Activated naive CD8-positive, alpha-beta T cell treated with anti-CD3 and anti-CD28 coated beads, Interleukin-2, amount 50 U/mL, for 24 hours (primary cell): ENCODE measurements around the gene FBXO31.

Source experiments
- ATAC-seq: fragments of 150-1000 bp; cut with Tn5 transposase; one replicate; pipeline ENCODE4 v1.10.0; 2021
- DNase-seq: peaks from one replicate; pipeline ENCODE4 v3.0.0; 2021
- H3K27ac Mint-ChIP-seq: one replicate; pipeline ENCODE4 v1.8.0; 2021; ENCODE audit warnings: mild to moderate bottlenecking, mixed read lengths
- H3K27me3 Mint-ChIP-seq: one replicate; pipeline ENCODE4 v1.8.0; 2021; ENCODE audit warnings: mixed read lengths
- H3K36me3 Mint-ChIP-seq: one replicate; pipeline ENCODE4 v1.8.0; 2021; ENCODE audit warnings: low read depth, mixed read lengths
- H3K4me1 Mint-ChIP-seq: one replicate; pipeline ENCODE4 v1.8.0; 2021; ENCODE audit warnings: mixed read lengths
- H3K4me3 Mint-ChIP-seq: one replicate; pipeline ENCODE4 v1.8.0; 2021; ENCODE audit warnings: mild to moderate bottlenecking, moderate library complexity, mixed read lengths
- H3K9me3 Mint-ChIP-seq: one replicate; pipeline ENCODE4 v1.8.0; 2021; ENCODE audit warnings: mixed read lengths

Gene FBXO31

DNA sequence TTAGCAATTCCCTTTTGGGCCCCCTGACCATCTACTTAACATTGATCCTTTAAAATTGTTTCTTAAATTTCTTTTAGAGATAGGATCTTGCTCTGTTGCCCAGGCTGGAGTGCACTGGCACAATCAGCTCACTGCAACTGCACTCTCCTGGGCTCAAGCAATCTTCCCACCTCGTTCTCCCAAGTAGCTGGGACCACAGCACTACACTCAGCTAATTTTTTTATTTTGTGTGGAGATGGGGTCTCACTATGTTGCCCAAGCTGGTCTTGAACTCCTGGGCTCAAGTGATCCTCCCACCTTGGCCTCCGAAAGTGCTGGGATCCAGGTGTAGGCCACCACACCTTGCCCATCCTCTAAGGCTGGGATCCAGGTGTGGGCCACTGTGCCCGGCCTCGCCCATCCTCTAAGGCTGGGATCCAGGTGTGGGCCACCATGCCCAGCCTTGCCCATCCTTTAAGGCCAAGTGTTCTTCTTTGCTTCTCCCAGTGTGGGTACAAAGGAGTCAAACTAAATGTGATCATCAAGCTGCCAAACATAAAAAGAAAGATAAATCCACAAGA is 79.5 kb downstream of the FBXO31 start:
- ATAC-seq (no peak), DNase-seq (no peak)
- H3K4me3 Mint-ChIP-seq: no peak overlapping the region
- H3K9me3 Mint-ChIP-seq: no peaks in the 10 kb centered on the region
- H3K4me1 Mint-ChIP-seq: peaks cover 16% of the 10 kb centered on the region
- no peaks in the 10 kb centered on the region for H3K27me3 Mint-ChIP-seq
- H3K27ac Mint-ChIP-seq: no peak overlapping the region
- H3K36me3 Mint-ChIP-seq: peaks cover 6% of the 10 kb centered on the region

DNA sequence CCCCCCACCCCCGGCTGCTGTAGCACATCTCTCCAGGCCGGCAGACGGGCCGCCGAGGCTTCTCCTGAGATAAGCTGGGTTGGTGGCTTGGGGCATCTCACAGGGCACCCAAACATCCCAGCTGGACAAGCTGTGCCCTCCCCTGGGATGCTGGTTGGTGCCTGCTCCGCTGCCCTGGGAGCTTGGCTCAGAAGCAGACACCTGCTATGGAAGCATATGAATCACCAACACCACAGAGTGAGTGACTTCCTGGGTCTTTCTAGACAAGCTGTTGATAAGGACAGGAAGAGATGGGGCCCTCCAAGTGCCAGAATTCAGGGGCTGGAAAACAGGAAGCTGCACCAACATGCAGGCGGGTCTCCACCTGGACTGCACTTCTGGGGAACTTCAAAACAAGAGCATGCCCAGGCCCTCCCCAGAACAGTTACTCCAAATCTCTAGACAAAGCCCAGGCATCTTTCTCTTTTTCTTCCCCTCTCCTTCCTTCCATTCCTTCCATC is 80.1 kb downstream of the FBXO31 start:
- peak; percentile 65 for ATAC-seq
- Mint-ChIP-seq H3K36me3 (peaks cover under 1% of the 10 kb centered on the region), H3K27ac (no peak overlapping the region), H3K4me3 (no peak overlapping the region), H3K27me3 (no peaks in the 10 kb centered on the region), H3K9me3 (no peaks in the 10 kb centered on the region), H3K4me1 (peaks cover 10% of the 10 kb centered on the region)
- no peak for DNase-seq

DNA sequence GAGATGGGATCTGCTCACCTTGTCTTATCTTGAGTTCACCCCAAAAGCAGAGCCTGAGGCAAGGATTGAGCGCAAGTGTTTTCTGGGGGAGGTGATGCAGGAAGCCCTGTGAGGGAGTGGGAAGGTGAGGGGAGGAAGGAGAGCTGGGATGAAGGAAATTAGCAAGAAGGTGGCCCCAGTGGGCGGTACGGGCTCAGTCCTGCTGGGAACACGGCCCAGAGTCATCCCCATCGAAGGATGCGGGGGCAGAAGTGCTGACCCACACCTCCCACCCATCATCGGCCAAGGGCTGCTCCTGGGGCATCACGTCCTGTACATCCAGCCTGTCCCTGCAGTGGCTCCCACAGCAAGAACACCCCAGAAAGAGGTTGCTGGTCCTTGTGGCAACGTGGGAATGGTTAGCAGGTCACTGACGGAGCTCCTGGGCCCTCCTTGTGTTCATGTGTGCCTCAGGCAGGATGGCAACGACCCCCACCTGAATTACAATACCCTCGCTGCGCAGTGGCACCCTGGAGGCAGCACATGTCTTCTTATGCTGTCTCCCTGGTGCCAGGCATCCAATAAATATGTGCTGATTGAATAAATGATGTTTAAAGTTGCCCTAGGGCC is 84.6 kb downstream of the FBXO31 start:
- H3K9me3 Mint-ChIP-seq: no peaks in the 10 kb centered on the region
- no peak overlapping the region for H3K27ac Mint-ChIP-seq
- DNase-seq: no peak
- peaks cover 2% of the 10 kb centered on the region for H3K36me3 Mint-ChIP-seq
- H3K27me3 Mint-ChIP-seq: no peaks in the 10 kb centered on the region
- H3K4me3 Mint-ChIP-seq: no peak overlapping the region
- ATAC-seq: no peak
- H3K4me1 Mint-ChIP-seq: peaks cover 9% of the 10 kb centered on the region

GRCh38 chr16:87297918-87298631 is 85.5 kb downstream of the FBXO31 start:
- H3K36me3 Mint-ChIP-seq: peaks cover 2% of the 10 kb centered on the region
- H3K4me3 Mint-ChIP-seq: no peak overlapping the region
- H3K27ac Mint-ChIP-seq: no peak overlapping the region
- no peaks in the 10 kb centered on the region for H3K9me3 Mint-ChIP-seq
- H3K27me3 Mint-ChIP-seq: no peaks in the 10 kb centered on the region
- ATAC-seq: peak; percentile 47
- peak; percentile 53 for DNase-seq
- peaks cover 2% of the 10 kb centered on the region for H3K4me1 Mint-ChIP-seq

- Mint-ChIP-seq H3K36me3 (peaks cover 2% of the 10 kb centered on the region), H3K9me3 (no peaks in the 10 kb centered on the region), H3K27me3 (no peaks in the 10 kb centered on the region), H3K27ac (no peak overlapping the region), H3K4me1 (peaks cover 2% of the 10 kb centered on the region), H3K4me3 (no peak overlapping the region)
- DNase-seq (no peak), ATAC-seq (no peak)
Observed at GRCh38 chr16:87297407-87297806, 86.2 kb downstream of the FBXO31 start.

GRCh38 chr16:87295661-87296531 is 87.7 kb downstream of the FBXO31 start:
- no peak for DNase-seq
- Mint-ChIP-seq H3K36me3 (peaks cover 9% of the 10 kb centered on the region), H3K27ac (no peak overlapping the region), H3K9me3 (no peaks in the 10 kb centered on the region), H3K4me3 (no peak overlapping the region), H3K4me1 (peaks cover 2% of the 10 kb centered on the region), H3K27me3 (no peaks in the 10 kb centered on the region)
- no peak for ATAC-seq

DNA sequence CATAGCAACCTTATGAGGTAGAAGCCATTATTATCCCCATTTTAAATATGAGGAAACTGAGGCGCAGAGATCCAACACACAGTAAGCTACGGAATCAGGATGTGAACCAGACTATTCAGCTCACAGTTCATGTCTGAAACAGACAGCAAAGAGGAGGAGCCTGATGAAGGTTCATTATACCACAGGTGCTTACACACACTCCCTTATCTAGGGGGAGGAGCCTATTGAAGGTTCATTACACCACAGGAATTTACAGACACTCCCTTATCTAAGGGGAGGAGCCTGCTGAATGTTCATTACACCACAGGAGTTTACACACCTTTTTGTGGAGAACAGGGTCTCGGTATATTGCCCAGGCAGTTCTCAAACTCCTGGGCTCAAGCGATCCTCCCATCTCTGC is 88.3 kb downstream of the FBXO31 start:
- Mint-ChIP-seq H3K27me3 (no peaks in the 10 kb centered on the region), H3K4me1 (peaks cover 2% of the 10 kb centered on the region), H3K9me3 (no peaks in the 10 kb centered on the region), H3K36me3 (peaks cover 9% of the 10 kb centered on the region), H3K27ac (no peak overlapping the region), H3K4me3 (no peak overlapping the region)
- ATAC-seq (peak; percentile 57), DNase-seq (no peak)

GRCh38 chr16:87293990-87294389 is 89.6 kb downstream of the FBXO31 start:
- no peak overlapping the region for H3K27ac Mint-ChIP-seq
- H3K36me3 Mint-ChIP-seq: peaks cover 9% of the 10 kb centered on the region
- no peaks in the 10 kb centered on the region for H3K9me3 Mint-ChIP-seq
- peaks cover 2% of the 10 kb centered on the region for H3K4me1 Mint-ChIP-seq
- DNase-seq: no peak
- no peak overlapping the region for H3K4me3 Mint-ChIP-seq
- H3K27me3 Mint-ChIP-seq: no peaks in the 10 kb centered on the region
- no peak for ATAC-seq

DNA sequence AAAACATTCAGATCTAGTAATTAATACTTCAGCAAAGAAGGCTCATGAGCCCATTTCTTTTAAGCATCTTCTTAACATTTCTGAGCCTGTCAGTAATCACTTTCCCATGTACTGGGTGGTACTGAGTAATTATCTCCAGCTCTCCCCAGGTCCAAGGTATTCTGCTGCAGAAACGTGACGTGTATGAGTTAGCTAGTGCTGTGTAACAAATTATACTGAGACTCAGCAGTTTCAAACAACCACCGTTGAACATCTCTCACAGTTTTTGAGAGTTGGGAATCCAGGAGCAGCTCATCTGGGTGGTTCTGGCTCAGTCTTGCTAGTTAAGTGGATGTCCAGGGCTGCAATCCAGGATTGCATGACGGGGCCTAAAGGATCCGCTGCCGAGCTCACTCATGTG is 91.6 kb downstream of the FBXO31 start:
- Mint-ChIP-seq H3K4me1 (no peaks in the 10 kb centered on the region), H3K4me3 (no peak overlapping the region), H3K27me3 (no peaks in the 10 kb centered on the region), H3K27ac (no peak overlapping the region), H3K36me3 (peaks cover 8% of the 10 kb centered on the region), H3K9me3 (no peaks in the 10 kb centered on the region)
- DNase-seq: no peak
- ATAC-seq: no peak

DNA sequence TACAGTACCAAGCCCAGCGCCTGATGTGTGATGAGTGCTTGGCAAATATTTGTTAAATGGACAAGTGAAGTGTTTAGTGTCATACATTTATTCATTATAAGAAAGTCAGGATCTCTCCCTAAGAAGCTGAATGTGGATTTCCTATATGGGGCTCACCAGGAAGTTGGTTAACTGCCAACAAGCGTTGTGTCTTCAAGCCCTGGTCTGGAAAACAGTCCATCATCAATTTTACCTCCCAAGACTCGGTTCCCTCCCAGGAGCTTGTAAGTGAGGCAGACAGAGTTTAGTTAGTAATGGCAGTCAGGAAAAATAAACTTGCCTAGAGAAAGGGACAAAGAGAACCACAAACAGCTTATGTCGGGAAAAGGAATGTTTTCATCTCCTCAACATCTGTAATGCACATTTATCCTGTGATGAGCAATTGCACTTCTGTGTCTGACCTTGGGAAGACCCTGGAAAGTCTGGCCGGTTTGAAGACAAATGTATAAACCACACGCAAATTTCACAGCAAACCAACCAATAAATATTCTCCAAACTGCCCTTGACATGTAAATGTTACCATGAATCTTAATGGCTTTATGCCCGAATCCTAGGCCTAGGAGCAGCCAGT is 94.7 kb downstream of the FBXO31 start:
- DNase-seq: no peak

DNA sequence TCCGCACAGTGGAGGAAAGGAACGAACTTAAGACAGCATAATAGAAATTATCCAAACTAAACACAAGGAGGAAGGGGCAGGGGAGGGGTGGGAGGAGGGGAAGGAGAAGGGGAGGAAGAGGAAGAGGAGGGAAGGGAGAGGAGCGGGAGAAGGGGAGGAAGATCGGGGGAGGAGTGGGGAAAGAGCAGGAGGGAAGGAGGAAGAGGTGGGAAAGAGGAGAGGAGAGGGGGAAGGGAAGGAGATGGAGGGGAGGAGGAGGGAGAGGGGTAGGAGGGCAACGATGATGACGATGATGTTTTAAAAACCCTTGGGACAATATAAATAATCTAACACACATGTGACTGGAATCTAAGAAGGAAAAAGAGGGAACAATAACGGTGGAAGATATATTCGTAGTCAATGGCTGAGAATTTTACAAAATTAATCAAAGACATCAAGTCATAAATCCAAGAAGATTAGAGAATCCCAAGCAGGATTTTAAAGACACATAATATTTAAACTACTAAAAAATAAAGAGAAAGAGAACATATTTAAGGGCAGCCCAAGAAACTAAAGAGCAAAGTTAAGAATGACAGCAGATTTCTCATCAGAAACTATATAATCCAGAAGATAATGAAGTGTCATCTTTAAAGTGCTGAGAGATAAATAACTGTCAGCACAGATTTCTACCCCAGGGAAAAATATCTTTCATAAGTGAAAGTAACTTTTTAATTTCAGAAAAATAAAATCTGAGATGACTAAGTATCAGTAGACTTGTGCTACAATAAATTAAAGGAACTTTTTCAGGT is 96.5 kb downstream of the FBXO31 start:
- peaks cover 2% of the 10 kb centered on the region for H3K4me1 Mint-ChIP-seq
- no peak for ATAC-seq

More for the DNA sequence above, 94.7 kb downstream of the FBXO31 start:
- Mint-ChIP-seq H3K4me1 (no peaks in the 10 kb centered on the region), H3K27me3 (no peaks in the 10 kb centered on the region), H3K27ac (no peak overlapping the region), H3K36me3 (peaks cover 10% of the 10 kb centered on the region), H3K9me3 (peaks cover 5% of the 10 kb centered on the region), H3K4me3 (no peak overlapping the region)
- ATAC-seq: no peak

GRCh38 chr16:87284183-87284582 is 99.4 kb downstream of the FBXO31 start:
- H3K27ac Mint-ChIP-seq: no peak overlapping the region

More for the DNA sequence above, 96.5 kb downstream of the FBXO31 start:
- Mint-ChIP-seq H3K27me3 (no peaks in the 10 kb centered on the region), H3K4me3 (no peak overlapping the region), H3K9me3 (peaks cover 5% of the 10 kb centered on the region), H3K36me3 (peaks cover 8% of the 10 kb centered on the region), H3K27ac (no peak overlapping the region)
- no peak for DNase-seq

DNA sequence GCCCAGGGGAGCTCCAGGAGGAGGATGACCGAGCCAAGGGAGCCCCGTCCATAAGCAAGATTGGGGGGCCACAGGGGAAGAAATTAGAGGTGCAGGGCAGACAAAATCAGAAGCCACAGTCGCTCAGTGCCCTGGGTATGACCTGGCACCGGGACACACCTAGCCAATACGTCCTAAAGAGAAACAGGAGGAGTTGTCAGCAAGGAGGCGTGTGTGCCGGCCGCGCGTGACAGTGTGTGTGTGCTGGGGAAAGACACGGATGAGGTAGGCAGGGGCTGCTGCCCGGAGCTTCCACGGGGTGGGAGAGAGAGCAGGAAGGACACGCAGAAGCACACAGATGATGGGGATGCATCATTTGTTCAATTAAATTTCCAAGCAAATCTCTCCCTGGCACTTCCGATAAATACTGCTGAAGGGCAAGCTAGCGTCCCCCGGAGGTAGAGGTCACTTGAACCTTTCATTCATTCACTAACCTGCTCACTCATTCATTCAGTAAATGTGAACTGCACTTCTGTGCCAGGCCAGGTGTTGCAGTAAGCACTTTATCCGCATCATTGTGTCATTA is 104.4 kb downstream of the FBXO31 start:
- DNase-seq: no peak
- ATAC-seq: no peak
- Mint-ChIP-seq H3K9me3 (no peaks in the 10 kb centered on the region), H3K4me1 (peaks cover 4% of the 10 kb centered on the region), H3K36me3 (no peaks in the 10 kb centered on the region), H3K27me3 (no peaks in the 10 kb centered on the region), H3K27ac (no peak overlapping the region), H3K4me3 (no peak overlapping the region)

More at GRCh38 chr16:87284183-87284582, 99.4 kb downstream of the FBXO31 start:
- DNase-seq: no peak
- H3K27me3 Mint-ChIP-seq: no peaks in the 10 kb centered on the region
- H3K4me3 Mint-ChIP-seq: no peak overlapping the region
- peaks cover 3% of the 10 kb centered on the region for H3K36me3 Mint-ChIP-seq
- peaks cover 2% of the 10 kb centered on the region for H3K4me1 Mint-ChIP-seq
- no peak for ATAC-seq
- H3K9me3 Mint-ChIP-seq: peaks cover 5% of the 10 kb centered on the region
